Measurements from ENCODE around the gene KMT2C.

The KMT2C gene

GRCh38 chr7:152367170-152367569 lies 68.6 kb downstream of the KMT2C start:
- no peak overlapping the region for H3K4me2 ChIP-seq (ENCODE audit: low read depth, low read length, poor library complexity, severe bottlenecking)
- peaks cover 40% of the 10 kb centered on the region for H4K20me1 ChIP-seq (ENCODE audit: low read depth, low read length)
- H3K4me3 ChIP-seq (ENCODE audit: insufficient read depth, low read length, poor library complexity, severe bottlenecking), result no peak overlapping the region
- no peaks in the 10 kb centered on the region for H3K9me3 ChIP-seq (ENCODE audit: insufficient read depth, low read length)
- H3K27me3 ChIP-seq (ENCODE audit: low read length), result no peaks in the 10 kb centered on the region
- H3K79me2 ChIP-seq (ENCODE audit: insufficient read depth, low read length), result peaks cover 100% of the 10 kb centered on the region
- H3K27ac ChIP-seq (ENCODE audit: low read depth, low read length), result no peak overlapping the region
- peaks cover 4% of the 10 kb centered on the region; the same call in 1 of the 2 replicates for H3F3A ChIP-seq (ENCODE audit: insufficient read depth)
- H2AFZ ChIP-seq (ENCODE audit: low read depth, low read length, severe bottlenecking), result no peak overlapping the region
- TF ChIP-seq CTCF (IDR thresholded peaks at IDR 0.05; ENCODE audit: insufficient read depth, low read length, poor library complexity, severe bottlenecking), result no peak
- no peak for TF ChIP-seq EZH2phosphoT487 (conservative IDR thresholded peaks at IDR 0.05; ENCODE audit: low read length)
- no peak overlapping the region for H3K9ac ChIP-seq (ENCODE audit: low read length)
- peaks cover 3% of the 10 kb centered on the region; the same call in 1 of the 2 replicates for H3K36me3 ChIP-seq (ENCODE audit: low read length)
- H3K9me2 ChIP-seq (replicated peaks; ENCODE audit: insufficient read depth, low read length), result no peaks in the 10 kb centered on the region

GRCh38 chr7:152366662-152367061 lies 69.1 kb downstream of the KMT2C start:
- H3K27ac ChIP-seq (ENCODE audit: low read depth, low read length), result no peak overlapping the region
- H3F3A ChIP-seq (ENCODE audit: insufficient read depth), result peaks cover 4% of the 10 kb centered on the region; the same call in 1 of the 2 replicates
- H3K4me2 ChIP-seq (ENCODE audit: low read depth, low read length, poor library complexity, severe bottlenecking), result no peak overlapping the region
- no peaks in the 10 kb centered on the region for H3K9me2 ChIP-seq (replicated peaks; ENCODE audit: insufficient read depth, low read length)
- H3K27me3 ChIP-seq (ENCODE audit: low read length), result no peaks in the 10 kb centered on the region
- no peaks in the 10 kb centered on the region for H3K9me3 ChIP-seq (ENCODE audit: insufficient read depth, low read length)
- no peak overlapping the region for H3K4me3 ChIP-seq (ENCODE audit: insufficient read depth, low read length, poor library complexity, severe bottlenecking)
- peaks cover 3% of the 10 kb centered on the region; the same call in 1 of the 2 replicates for H3K36me3 ChIP-seq (ENCODE audit: low read length)
- H4K20me1 ChIP-seq (ENCODE audit: low read depth, low read length), result peaks cover 45% of the 10 kb centered on the region
- no peak overlapping the region for H2AFZ ChIP-seq (ENCODE audit: low read depth, low read length, severe bottlenecking)
- H3K9ac ChIP-seq (ENCODE audit: low read length), result no peak overlapping the region
- H3K79me2 ChIP-seq (ENCODE audit: insufficient read depth, low read length), result peaks cover 100% of the 10 kb centered on the region
- TF ChIP-seq CTCF (IDR thresholded peaks at IDR 0.05; ENCODE audit: insufficient read depth, low read length, poor library complexity, severe bottlenecking) (no peak), EZH2phosphoT487 (conservative IDR thresholded peaks at IDR 0.05; ENCODE audit: low read length) (no peak)

GRCh38 chr7:152365982-152366603 lies 69.7 kb downstream of the KMT2C start:
- H3K4me2 ChIP-seq (ENCODE audit: low read depth, low read length, poor library complexity, severe bottlenecking), result no peak overlapping the region
- H3K36me3 ChIP-seq (ENCODE audit: low read length), result peaks cover 3% of the 10 kb centered on the region; the same call in 1 of the 2 replicates
- H3K27me3 ChIP-seq (ENCODE audit: low read length), result no peaks in the 10 kb centered on the region
- no peaks in the 10 kb centered on the region for H3K9me2 ChIP-seq (replicated peaks; ENCODE audit: insufficient read depth, low read length)
- no peak overlapping the region for H3K9ac ChIP-seq (ENCODE audit: low read length)
- TF ChIP-seq EZH2phosphoT487 (conservative IDR thresholded peaks at IDR 0.05; ENCODE audit: low read length) (no peak), CTCF (IDR thresholded peaks at IDR 0.05; ENCODE audit: insufficient read depth, low read length, poor library complexity, severe bottlenecking) (no peak)
- no peaks in the 10 kb centered on the region for H3K9me3 ChIP-seq (ENCODE audit: insufficient read depth, low read length)
- H4K20me1 ChIP-seq (ENCODE audit: low read depth, low read length), result peaks cover 45% of the 10 kb centered on the region
- H3K27ac ChIP-seq (ENCODE audit: low read depth, low read length), result no peak overlapping the region
- peaks cover 4% of the 10 kb centered on the region; the same call in 1 of the 2 replicates for H3F3A ChIP-seq (ENCODE audit: insufficient read depth)
- no peak overlapping the region for H2AFZ ChIP-seq (ENCODE audit: low read depth, low read length, severe bottlenecking)
- no peak overlapping the region for H3K4me3 ChIP-seq (ENCODE audit: insufficient read depth, low read length, poor library complexity, severe bottlenecking)
- H3K79me2 ChIP-seq (ENCODE audit: insufficient read depth, low read length), result peaks cover 100% of the 10 kb centered on the region
